ENCODE results near the gene TASP1.

GRCh38 chr20:13441388-13441787 lies 197.3 kb downstream of the TASP1 start:
- TF ChIP-seq FOXM1 (IDR thresholded peaks at IDR 0.05; ENCODE audit: borderline replicate concordance) (no peak), SP1 (IDR thresholded peaks at IDR 0.05) (no peak), SUZ12 (IDR thresholded peaks at IDR 0.05) (no peak)

Measured in HEK293T (cell line).